IPS-20b (cell line): ENCODE measurements around the gene OR8B12.
"Not testable (repeated sequence)": the region's sequence is repeated elsewhere in the genome, so short reads cannot be mapped to it uniquely, and the experiment has no call there.

Source experiments
- H3K27ac ChIP-seq: one replicate; pipeline ENCODE4 v1.5.1; 2013; ENCODE audit warnings: low read length
- H3K27me3 ChIP-seq: 2 replicates; pipeline ENCODE4 v1.6.1; 2013; ENCODE audit warnings: mild to moderate bottlenecking, low read length, inconsistent platforms; ENCODE audit not compliant: insufficient read depth
- H3K36me3 ChIP-seq: 2 replicates; pipeline ENCODE4 v1.6.1; 2013; ENCODE audit warnings: low read depth, mild to moderate bottlenecking, inconsistent platforms, low read length, moderate library complexity; ENCODE audit not compliant: insufficient read depth
- H3K4me1 ChIP-seq: 2 replicates; pipeline ENCODE4 v1.6.1; 2013; ENCODE audit warnings: mild to moderate bottlenecking, control low read depth, inconsistent platforms, low read length, moderate library complexity; ENCODE audit not compliant: insufficient read depth
- H3K4me3 ChIP-seq: 2 replicates; pipeline ENCODE4 v1.5.1; 2013; ENCODE audit warnings: mild to moderate bottlenecking, low read length, inconsistent platforms
- H3K9ac ChIP-seq: 2 replicates; pipeline ENCODE4 v1.6.1; 2013; ENCODE audit warnings: low read depth, mild to moderate bottlenecking, inconsistent platforms, low read length, moderate library complexity
- H3K9me3 ChIP-seq: 2 replicates; pipeline ENCODE4 v1.6.1; 2013; ENCODE audit warnings: mild to moderate bottlenecking, low read depth, low read length, inconsistent platforms; ENCODE audit not compliant: insufficient read depth

The OR8B12 gene

DNA sequence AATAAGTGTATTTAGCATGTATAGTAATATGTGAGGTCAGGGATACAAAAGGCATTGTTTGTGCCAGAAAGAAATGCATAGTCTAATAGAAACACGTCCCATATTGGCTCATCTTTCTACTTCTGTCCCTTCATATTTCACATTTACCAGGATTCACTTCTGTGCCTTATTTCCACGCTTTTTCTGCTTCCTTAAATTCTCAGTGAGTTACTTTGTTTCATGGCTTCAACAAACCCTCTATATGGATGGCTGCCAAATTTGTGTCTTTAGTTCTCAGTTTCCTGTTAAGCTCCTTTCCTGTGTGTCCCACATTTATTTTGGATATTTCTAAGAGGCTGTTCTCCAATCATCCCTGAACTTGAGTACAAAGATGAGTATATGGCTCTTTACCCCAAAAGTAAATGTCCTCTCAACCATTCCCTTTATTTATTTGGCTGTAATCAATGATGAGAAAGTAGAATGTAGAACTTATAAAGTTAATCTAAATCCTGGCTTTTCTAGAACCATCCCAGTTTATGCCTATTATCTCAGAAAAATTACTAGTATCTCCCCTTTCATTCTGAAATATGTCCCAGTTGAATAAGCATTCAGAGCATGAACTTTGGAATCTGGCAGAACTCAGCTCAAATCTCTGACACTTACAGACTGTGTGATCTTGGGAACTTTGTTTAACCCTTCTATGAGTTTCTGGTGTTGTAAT lies 23.5 kb downstream of the OR8B12 start:
- Histone ChIP-seq H3K27me3 (no peaks in the 10 kb centered on the region), H3K27ac (no peak overlapping the region), H3K9me3 (no peaks in the 10 kb centered on the region), H3K4me1 (no peaks in the 10 kb centered on the region), H3K4me3 (no peak overlapping the region), H3K36me3 (no peaks in the 10 kb centered on the region), H3K9ac (no peak overlapping the region)

DNA sequence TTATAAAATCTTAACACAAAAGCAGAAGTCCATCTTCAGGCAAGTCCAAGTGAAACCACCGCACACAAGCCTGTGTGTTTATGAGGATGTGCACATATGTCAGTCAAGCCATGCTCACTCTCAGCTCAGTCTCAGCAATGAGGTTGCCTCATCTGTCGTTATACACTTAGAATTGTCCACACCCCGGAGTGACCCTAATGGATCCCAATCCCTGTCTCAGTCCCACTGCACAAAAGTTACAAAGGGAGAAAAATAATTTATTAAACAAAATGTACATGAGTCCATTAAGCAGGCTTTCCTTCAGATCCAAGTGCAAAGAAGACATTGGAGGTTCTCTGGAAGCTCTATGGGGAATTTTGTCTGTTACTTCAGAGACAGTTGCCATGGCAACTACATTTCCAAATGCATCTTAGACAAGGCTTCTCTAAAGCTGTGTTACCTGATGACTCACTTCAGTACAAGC lies 24.4 kb downstream of the OR8B12 start:
- Histone ChIP-seq H3K4me3 (no peak overlapping the region), H3K9ac (no peak overlapping the region), H3K36me3 (no peaks in the 10 kb centered on the region), H3K27me3 (no peaks in the 10 kb centered on the region), H3K27ac (no peak overlapping the region), H3K9me3 (no peaks in the 10 kb centered on the region), H3K4me1 (no peaks in the 10 kb centered on the region)

DNA sequence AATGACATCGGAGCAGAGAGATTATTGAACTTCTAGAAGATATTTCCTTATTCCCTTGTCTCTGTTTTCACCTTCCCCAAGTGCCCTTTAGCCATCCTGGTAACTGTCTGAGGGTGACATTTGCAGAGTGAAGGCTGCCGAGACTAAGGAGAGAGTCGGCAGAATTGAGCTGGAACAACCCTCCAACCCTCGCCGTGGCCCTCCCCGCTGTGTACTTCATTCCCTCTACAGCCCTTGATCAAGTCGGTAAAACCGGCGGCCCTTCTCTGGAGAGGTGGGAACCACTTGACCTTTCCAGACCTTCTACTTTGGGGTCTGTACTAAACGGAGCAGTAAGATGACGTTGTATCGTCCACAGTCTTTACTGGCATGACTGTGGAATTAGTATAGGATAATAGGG lies 26.1 kb downstream of the OR8B12 start:
- Histone ChIP-seq H3K9ac (no peak overlapping the region), H3K4me3 (no peak overlapping the region), H3K9me3 (no peaks in the 10 kb centered on the region), H3K36me3 (no peaks in the 10 kb centered on the region), H3K27me3 (no peaks in the 10 kb centered on the region), H3K4me1 (no peaks in the 10 kb centered on the region), H3K27ac (no peak overlapping the region)

DNA sequence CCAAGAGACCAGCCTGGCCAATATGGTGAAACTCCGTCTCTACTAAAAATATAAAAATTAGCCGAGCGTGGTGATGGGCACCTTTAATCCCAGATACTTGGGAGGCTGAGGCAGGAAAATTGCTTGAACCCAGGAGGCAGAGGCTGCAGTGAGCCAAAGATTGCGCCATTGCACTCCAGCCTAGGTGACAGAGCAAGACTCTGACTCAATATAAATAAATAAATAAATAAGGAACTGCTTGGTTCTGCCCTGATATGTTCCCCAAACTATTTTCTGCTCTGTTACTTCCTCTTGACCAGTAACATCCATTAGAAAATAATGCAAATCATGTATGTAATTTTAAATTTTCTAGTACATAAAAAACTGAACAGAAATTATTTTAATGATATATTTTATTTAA lies 28.8 kb downstream of the OR8B12 start:
- not testable (repeated sequence) for H3K4me1 ChIP-seq, H3K27ac ChIP-seq, H3K9me3 ChIP-seq, H3K27me3 ChIP-seq, H3K4me3 ChIP-seq, H3K9ac ChIP-seq, H3K36me3 ChIP-seq

DNA sequence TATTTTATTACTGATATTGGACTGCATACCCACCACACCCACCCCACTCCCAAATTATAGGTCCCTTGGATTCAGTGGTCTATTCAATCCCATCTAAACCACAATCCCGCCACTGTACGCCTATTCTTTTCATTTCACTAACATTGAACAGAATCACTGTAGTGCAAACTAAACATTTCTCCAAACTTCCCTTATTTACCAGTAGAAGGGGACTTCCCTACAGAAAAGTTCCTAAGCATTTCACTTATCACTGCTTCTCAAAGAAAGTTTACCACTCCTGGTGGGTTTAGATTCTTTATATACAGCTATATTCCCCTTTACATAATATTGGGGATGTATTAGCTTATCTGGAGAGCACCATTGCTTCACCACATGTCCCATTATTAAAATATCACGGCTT lies 29.3 kb downstream of the OR8B12 start:
- no peak overlapping the region for H3K4me3 ChIP-seq
- no peaks in the 10 kb centered on the region for H3K9me3 ChIP-seq
- no peak overlapping the region for H3K27ac ChIP-seq
- H3K27me3 ChIP-seq = no peaks in the 10 kb centered on the region
- H3K4me1 ChIP-seq = no peaks in the 10 kb centered on the region
- no peak overlapping the region for H3K9ac ChIP-seq
- H3K36me3 ChIP-seq = no peaks in the 10 kb centered on the region

DNA sequence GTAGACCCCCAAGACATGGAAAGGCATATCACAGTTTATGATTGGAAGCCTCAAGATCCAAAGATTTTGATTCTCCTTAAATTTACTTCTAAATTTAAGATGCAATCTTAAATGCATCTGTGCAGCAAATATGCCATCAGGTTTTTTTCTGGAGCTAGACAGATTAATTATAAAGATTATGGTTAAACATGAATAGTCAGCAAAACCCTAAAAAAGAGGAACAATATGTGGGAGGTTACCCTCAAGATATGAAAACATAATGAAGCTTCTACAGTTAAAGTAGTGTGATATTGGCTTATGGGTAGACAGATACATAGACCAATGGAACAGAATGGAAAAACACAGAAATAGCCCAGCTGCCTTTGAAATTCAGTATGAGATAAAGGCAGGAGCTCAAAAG lies 31.7 kb downstream of the OR8B12 start:
- H3K4me3 ChIP-seq = no peak overlapping the region
- H3K9me3 ChIP-seq = no peaks in the 10 kb centered on the region
- no peaks in the 10 kb centered on the region for H3K36me3 ChIP-seq
- no peaks in the 10 kb centered on the region for H3K4me1 ChIP-seq
- H3K27ac ChIP-seq = no peak overlapping the region
- H3K27me3 ChIP-seq = no peaks in the 10 kb centered on the region
- H3K9ac ChIP-seq = no peak overlapping the region

DNA sequence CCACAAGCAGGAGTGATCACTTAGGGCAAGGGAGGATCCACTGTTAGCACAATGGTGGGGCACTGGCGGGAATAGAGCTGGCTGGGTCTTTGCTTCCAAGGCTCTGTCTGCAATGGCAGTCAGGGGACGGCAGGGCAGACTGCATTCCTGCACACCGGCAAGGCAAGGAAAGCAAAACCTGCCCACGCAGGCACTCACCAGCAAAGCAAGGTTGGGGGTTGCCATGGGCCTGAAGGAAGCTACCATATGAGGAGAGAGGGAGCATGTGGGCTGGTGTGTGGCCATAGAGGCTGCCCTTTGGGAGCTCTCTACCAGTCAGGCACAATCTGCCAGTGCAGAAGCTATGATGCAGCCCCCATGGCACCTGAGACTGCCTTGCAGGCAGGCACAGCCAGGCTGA lies 33.2 kb downstream of the OR8B12 start:
- Histone ChIP-seq H3K27ac (no peak overlapping the region), H3K9ac (no peak overlapping the region), H3K27me3 (no peaks in the 10 kb centered on the region), H3K4me1 (no peaks in the 10 kb centered on the region), H3K36me3 (no peaks in the 10 kb centered on the region), H3K9me3 (no peaks in the 10 kb centered on the region), H3K4me3 (no peak overlapping the region)

DNA sequence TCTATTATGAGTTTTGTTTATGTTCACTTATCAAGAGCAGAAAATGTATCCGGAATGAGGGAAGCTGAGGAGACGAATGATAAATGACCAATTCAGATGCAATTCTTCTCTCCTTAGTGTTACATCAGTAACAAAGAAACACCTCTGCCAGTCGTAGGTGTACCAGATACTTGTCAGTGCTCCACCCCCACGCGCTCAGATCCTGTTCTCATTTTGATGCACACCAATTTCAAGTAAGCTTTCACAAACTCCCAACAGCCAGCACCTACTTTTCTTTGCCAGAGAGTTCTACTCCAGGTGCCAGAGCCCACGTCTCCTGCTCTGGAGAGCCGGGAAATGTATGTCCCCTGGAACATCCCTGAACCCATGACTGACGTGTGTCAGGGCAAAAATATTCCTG lies 43.7 kb downstream of the OR8B12 start:
- no peak overlapping the region for H3K4me3 ChIP-seq
- H3K9ac ChIP-seq = no peak overlapping the region
- no peak overlapping the region for H3K27ac ChIP-seq

DNA sequence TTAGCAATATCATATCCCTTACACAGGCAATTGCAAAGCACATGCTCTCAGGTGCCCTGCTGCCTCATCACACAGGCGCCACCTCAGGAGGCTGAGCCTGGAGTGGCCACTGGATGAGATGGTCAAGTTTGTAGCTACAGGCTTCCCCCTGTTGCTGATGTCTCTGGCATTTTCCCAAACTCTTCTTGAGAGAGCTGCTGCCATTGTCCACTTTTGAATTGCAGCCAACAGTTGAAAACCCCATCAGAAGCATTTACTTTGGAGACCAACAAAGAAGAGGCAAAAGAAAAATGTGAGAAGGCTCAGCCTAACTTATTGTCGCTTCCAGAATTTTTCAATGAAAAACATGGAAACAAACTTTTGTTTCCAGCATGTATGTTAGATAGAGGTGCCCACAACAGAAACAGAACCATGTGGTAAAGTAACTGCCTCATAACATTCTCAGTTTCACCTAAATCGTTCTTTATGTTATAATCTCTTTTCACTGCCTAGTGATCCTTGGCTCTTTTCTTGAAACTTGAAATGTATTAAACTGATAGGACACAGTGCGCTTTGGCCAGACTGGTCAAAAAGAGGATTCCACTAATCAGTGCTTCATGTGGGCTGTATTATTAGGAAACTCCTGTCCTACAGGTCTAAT lies 50.3 kb downstream of the OR8B12 start:
- no peaks in the 10 kb centered on the region for H3K9me3 ChIP-seq
- H3K4me1 ChIP-seq = no peaks in the 10 kb centered on the region
- no peak overlapping the region for H3K9ac ChIP-seq
- no peak overlapping the region for H3K4me3 ChIP-seq
- H3K36me3 ChIP-seq = no peaks in the 10 kb centered on the region
- H3K27ac ChIP-seq = no peak overlapping the region
- no peaks in the 10 kb centered on the region for H3K27me3 ChIP-seq

More for the DNA sequence above, 43.7 kb downstream of the OR8B12 start:
- Histone ChIP-seq H3K9me3 (no peaks in the 10 kb centered on the region), H3K4me1 (peaks cover 16% of the 10 kb centered on the region; the same call in 1 of the 2 replicates), H3K36me3 (no peaks in the 10 kb centered on the region), H3K27me3 (no peaks in the 10 kb centered on the region)
